ENCODE results near the gene HNRNPA2B1.
A peak's percentile ranks its signal among the peaks of the same experiment; 100 is the strongest.

The HNRNPA2B1 gene

GRCh38 chr7:26200444-26201246 is at the start of gene HNRNPA2B1:
HNRNPA2B1 (minus strand) TSS chr7:26200746; CDS start chr7:26200577, 169 bp downstream.
- peak; percentile 95 to 97 for DNase-seq (ENCODE audit: low read depth in 2 of 2)

GRCh38 chr7:26250239-26250638 is 49.7 kb upstream of the HNRNPA2B1 start:
- no peak for DNase-seq (ENCODE audit: low read depth in 2 of 2)

- DNase-seq (ENCODE audit: low read depth in 2 of 2) = no peak
These were observed 44.6 kb upstream of the HNRNPA2B1 start for GRCh38 chr7:26245150-26245549.

GRCh38 chr7:26238032-26238431 is 37.5 kb upstream of the HNRNPA2B1 start:
- DNase-seq (ENCODE audit: low read depth in 2 of 2) = no peak

- no peak for DNase-seq (ENCODE audit: low read depth in 2 of 2)
These were observed 36.7 kb upstream of the HNRNPA2B1 start for GRCh38 chr7:26237035-26237807.

- no peak for DNase-seq (ENCODE audit: low read depth in 2 of 2)
These were observed 33.5 kb upstream of the HNRNPA2B1 start for GRCh38 chr7:26233902-26234511.

- no peak for DNase-seq (ENCODE audit: low read depth in 2 of 2)
These were observed 27.4 kb upstream of the HNRNPA2B1 start for GRCh38 chr7:26227987-26228386.

GRCh38 chr7:26224359-26224758 is 23.8 kb upstream of the HNRNPA2B1 start:
- DNase-seq (ENCODE audit: low read depth in 2 of 2) = no peak

GRCh38 chr7:26216049-26216448 is 15.5 kb upstream of the HNRNPA2B1 start:
- no peak for DNase-seq (ENCODE audit: low read depth in 2 of 2)

GRCh38 chr7:26213807-26214515 is 13.4 kb upstream of the HNRNPA2B1 start:
- no peak for DNase-seq (ENCODE audit: low read depth in 2 of 2)

- no peak for DNase-seq (ENCODE audit: low read depth in 2 of 2)
These were observed 12.6 kb upstream of the HNRNPA2B1 start for GRCh38 chr7:26212921-26213718.

- DNase-seq (ENCODE audit: low read depth in 2 of 2) = no peak
These were observed 7.5 kb upstream of the HNRNPA2B1 start for GRCh38 chr7:26208040-26208439.

- no peak for DNase-seq (ENCODE audit: low read depth in 2 of 2)
These were observed 2.5 kb upstream of the HNRNPA2B1 start for GRCh38 chr7:26203016-26203415.

GRCh38 chr7:26202019-26202990 is 1.8 kb upstream of the HNRNPA2B1 start:
- peak in 1 of 2 donors; percentile 56 for DNase-seq (ENCODE audit: low read depth in 2 of 2)

GRCh38 chr7:26201247-26202018 is 887 bp upstream of the HNRNPA2B1 start, which contains the start of gene CBX3:
CBX3 (plus strand) TSS chr7:26201745; CDS start chr7:26202999, 1,254 bp downstream.
- peak; percentile 71 to 83 for DNase-seq (ENCODE audit: low read depth in 2 of 2)

GRCh38 chr7:26200038-26200443 is 505 bp downstream of the HNRNPA2B1 start:
- peak; percentile 62 to 64 for DNase-seq (ENCODE audit: low read depth in 2 of 2)

GRCh38 chr7:26199301-26200037 is 1.1 kb downstream of the HNRNPA2B1 start:
- peak; percentile 58 to 62 for DNase-seq (ENCODE audit: low read depth in 2 of 2)

GRCh38 chr7:26198781-26199169 is 1.8 kb downstream of the HNRNPA2B1 start:
- DNase-seq (ENCODE audit: low read depth in 2 of 2) = no peak
